K562 (cell line): ENCODE data around the gene TTLL11. TPM values are rescaled to one million over a fixed set of nuclear protein-coding genes. Genes with fewer than 3 reads are reported as not detected.

ENCODE experiments used
- CREM ChIP-seq: IDR thresholded peaks from 2 replicates; pipeline ENCODE4 v1.6.1; 2014; ENCODE audit warnings: antibody characterized with exemption, low read depth
- GATA2 ChIP-seq: sonication (generic); formaldehyde crosslinking; IDR thresholded peaks from 2 replicates; pipeline ENCODE4 v1.4.0; 2020; ENCODE audit warnings: mild to moderate bottlenecking, missing genetic modification reagents
- MEIS2 ChIP-seq: fragments of 450-650 bp; IDR thresholded peaks from 2 replicates; pipeline ENCODE4 v1.6.1; 2014; ENCODE audit warnings: mild to moderate bottlenecking; ENCODE audit not compliant: partially characterized antibody
- PCBP2 ChIP-seq: fragments of 200-400 bp; formaldehyde crosslinking; IDR thresholded peaks from 2 replicates; pipeline ENCODE4 v1.6.1; 2018; ENCODE audit warnings: low read length, low read depth, mild to moderate bottlenecking, moderate library complexity; ENCODE audit not compliant: poor library complexity, severe bottlenecking
- POLR3A ChIP-seq: IDR thresholded peaks from 2 replicates; pipeline ENCODE4 v1.6.1; 2011; ENCODE audit warnings: borderline replicate concordance, mild to moderate bottlenecking, moderate library complexity; ENCODE audit not compliant: insufficient read length, insufficient read depth; ENCODE audit errors: extremely low read depth
- RBM34 ChIP-seq: fragments of 200-400 bp; formaldehyde crosslinking; IDR thresholded peaks from 2 replicates; pipeline ENCODE4 v1.6.1; 2018; ENCODE audit warnings: low read length, borderline replicate concordance; ENCODE audit not compliant: insufficient read depth
- SMC3 ChIP-seq: conservative IDR thresholded peaks from 2 replicates; pipeline ENCODE4 v1.6.1; 2011; ENCODE audit warnings: low read depth, low read length, improper control_type of control experiment; ENCODE audit not compliant: insufficient read depth
- XRCC4 ChIP-seq: IDR thresholded peaks from one replicate; pipeline ENCODE4 v1.6.1; 2011; ENCODE audit not compliant: insufficient read depth, insufficient read length; ENCODE audit errors: extremely low read depth
- ZFP30 ChIP-seq: fragments of 250-450 bp; sonication (Bioruptor Pico); IDR thresholded peaks from 2 replicates; pipeline ENCODE4 v1.8.0; 2022; ENCODE audit warnings: moderate library complexity, mild to moderate bottlenecking, inconsistent platforms, borderline replicate concordance
- ZNF143 ChIP-seq: sonication (generic); formaldehyde crosslinking; IDR thresholded peaks from 2 replicates; pipeline ENCODE4 v1.9.0; 2022; ENCODE audit warnings: mild to moderate bottlenecking, missing genetic modification reagents
- polyA plus RNA-seq, 8 experiments: library from polyadenylated mRNA; depleted of rRNA in 4 of 8; stranded (reverse) in 5 of 8; unstranded in 3 of 8; fragments of >200 nt; fragmentation: Nextera tagmentation in 2 of 8; fragmentation: Illumina TruSeq in 1 of 8; extraction: Ambion mirVana in 2 of 8; extraction: Trizol in 1 of 8; gene quantifications; 2 replicates each; pipeline versions ENCODE4 v1.2.1 to v1.2.3, GENCODE V29; 2011 to 2014; ENCODE audit warnings: inconsistent platforms in 1 of 8, missing spikeins in 1 of 8
- total RNA-seq, 7 experiments: library from RNA; depleted of rRNA in 6 of 7; stranded (reverse); fragments of >200 nt in 6 of 7; fragmentation: Illumina TruSeq in 2 of 7; extraction: Trizol in 2 of 7; gene quantifications; 2 replicates each; pipeline versions ENCODE4 v1.2.1 to v1.2.3, GENCODE V29; 2011 to 2021; ENCODE audit warnings: low replicate concordance in 1 of 7
- TF ChIP-seq, protein P1 (sequence below), 3 experiments: IDR thresholded peaks in 2 of 3; conservative IDR thresholded peaks in 1 of 3; 2 replicates each; pipeline ENCODE4 v1.5.1; 2011 to 2012; ENCODE audit warnings: low read length in 3 of 3, mild to moderate bottlenecking in 3 of 3, control low read depth in 2 of 3, improper control_type of control experiment in 1 of 3, inconsistent platforms in 1 of 3, low read depth in 1 of 3, mixed read lengths in 1 of 3, moderate library complexity in 1 of 3; ENCODE audit not compliant: insufficient read depth in 2 of 3
- TF ChIP-seq, protein P2 (sequence below): fragments of 200-800 bp; sonication (Bioruptor generic); IDR thresholded peaks from 2 replicates; pipeline ENCODE4 v1.6.1; 2017; ENCODE audit warnings: missing genetic modification characterization, missing compliant biosample characterization
- TF ChIP-seq, protein P3 (sequence below): sonication (generic); formaldehyde crosslinking; IDR thresholded peaks from 2 replicates; pipeline ENCODE4 v1.8.0; 2022; ENCODE audit warnings: mild to moderate bottlenecking, missing genetic modification reagents
- TF ChIP-seq, protein P4 (sequence below): fragments of 450-650 bp; IDR thresholded peaks from 2 replicates; pipeline ENCODE4 v1.6.1; 2016

TTLL11 gene
- total and polyA plus RNA-seq, 9 of the 15 experiments (the other 6 are each of a cell fraction or from before 2014, with no cell fraction given) = 0.83 to 4.4 (median 2.7) TPM

DNA sequence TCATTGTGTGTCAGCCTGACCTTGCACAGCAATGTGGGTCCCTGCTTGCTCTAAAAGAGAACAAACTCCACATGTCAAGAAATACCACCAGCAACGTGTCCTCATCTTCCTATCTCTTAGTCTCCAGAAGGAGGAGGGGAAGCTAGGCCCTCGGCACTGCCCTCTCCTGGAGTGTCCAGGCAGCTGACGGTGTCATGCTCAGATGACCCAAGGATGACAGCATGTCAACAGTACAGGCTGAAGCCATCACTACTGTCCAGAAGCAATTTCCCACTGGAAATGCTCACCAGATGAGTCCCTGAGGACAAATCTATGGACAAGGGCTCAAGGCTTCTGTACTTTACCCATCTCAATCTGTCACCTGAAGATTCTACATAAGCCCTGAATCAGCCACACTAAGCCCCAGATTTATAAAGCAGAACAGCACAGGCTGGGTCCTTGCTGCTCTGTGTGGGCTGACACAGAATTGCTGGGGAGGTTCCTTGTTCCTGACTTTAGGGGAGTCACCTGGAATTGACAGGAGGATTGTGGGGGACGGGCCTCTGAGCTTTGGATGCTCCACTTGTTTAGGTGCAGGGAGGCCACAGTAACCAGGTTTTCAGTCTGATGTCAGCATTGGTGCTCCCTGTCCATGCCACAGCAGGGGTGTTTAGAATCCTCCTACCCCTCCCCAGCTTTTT is 231.5 kb downstream of the TTLL11 start (continued):
- no peak for TF ChIP-seq PCBP2
- peak; percentile 32 for TF ChIP-seq MEIS2
- TF ChIP-seq, protein P1, sequence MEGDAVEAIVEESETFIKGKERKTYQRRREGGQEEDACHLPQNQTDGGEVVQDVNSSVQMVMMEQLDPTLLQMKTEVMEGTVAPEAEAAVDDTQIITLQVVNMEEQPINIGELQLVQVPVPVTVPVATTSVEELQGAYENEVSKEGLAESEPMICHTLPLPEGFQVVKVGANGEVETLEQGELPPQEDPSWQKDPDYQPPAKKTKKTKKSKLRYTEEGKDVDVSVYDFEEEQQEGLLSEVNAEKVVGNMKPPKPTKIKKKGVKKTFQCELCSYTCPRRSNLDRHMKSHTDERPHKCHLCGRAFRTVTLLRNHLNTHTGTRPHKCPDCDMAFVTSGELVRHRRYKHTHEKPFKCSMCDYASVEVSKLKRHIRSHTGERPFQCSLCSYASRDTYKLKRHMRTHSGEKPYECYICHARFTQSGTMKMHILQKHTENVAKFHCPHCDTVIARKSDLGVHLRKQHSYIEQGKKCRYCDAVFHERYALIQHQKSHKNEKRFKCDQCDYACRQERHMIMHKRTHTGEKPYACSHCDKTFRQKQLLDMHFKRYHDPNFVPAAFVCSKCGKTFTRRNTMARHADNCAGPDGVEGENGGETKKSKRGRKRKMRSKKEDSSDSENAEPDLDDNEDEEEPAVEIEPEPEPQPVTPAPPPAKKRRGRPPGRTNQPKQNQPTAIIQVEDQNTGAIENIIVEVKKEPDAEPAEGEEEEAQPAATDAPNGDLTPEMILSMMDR (IDR thresholded peaks at IDR 0.05 in 2 of 3, conservative IDR thresholded peaks at IDR 0.05 in 1 of 3; ENCODE audit: insufficient read depth in 2 of 3, low read depth in 1 of 3, low read length in 3 of 3) = peak; percentile 75 to 84 (median 77)
- TF ChIP-seq RBM34 = no peak
- peak; percentile 61 for TF ChIP-seq SMC3
- TF ChIP-seq, protein P2, sequence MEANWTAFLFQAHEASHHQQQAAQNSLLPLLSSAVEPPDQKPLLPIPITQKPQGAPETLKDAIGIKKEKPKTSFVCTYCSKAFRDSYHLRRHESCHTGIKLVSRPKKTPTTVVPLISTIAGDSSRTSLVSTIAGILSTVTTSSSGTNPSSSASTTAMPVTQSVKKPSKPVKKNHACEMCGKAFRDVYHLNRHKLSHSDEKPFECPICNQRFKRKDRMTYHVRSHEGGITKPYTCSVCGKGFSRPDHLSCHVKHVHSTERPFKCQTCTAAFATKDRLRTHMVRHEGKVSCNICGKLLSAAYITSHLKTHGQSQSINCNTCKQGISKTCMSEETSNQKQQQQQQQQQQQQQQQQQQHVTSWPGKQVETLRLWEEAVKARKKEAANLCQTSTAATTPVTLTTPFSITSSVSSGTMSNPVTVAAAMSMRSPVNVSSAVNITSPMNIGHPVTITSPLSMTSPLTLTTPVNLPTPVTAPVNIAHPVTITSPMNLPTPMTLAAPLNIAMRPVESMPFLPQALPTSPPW (CRISPR knock-in tag) = peak; percentile 16; the same call in 1 of the 2 replicates
- no peak for TF ChIP-seq ZFP30 (CRISPR knock-in tag)
- no peak for TF ChIP-seq ZNF143
- TF ChIP-seq, protein P3, sequence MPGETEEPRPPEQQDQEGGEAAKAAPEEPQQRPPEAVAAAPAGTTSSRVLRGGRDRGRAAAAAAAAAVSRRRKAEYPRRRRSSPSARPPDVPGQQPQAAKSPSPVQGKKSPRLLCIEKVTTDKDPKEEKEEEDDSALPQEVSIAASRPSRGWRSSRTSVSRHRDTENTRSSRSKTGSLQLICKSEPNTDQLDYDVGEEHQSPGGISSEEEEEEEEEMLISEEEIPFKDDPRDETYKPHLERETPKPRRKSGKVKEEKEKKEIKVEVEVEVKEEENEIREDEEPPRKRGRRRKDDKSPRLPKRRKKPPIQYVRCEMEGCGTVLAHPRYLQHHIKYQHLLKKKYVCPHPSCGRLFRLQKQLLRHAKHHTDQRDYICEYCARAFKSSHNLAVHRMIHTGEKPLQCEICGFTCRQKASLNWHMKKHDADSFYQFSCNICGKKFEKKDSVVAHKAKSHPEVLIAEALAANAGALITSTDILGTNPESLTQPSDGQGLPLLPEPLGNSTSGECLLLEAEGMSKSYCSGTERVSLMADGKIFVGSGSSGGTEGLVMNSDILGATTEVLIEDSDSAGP (CRISPR knock-in tag) = no peak
- TF ChIP-seq POLR3A = no peak
- TF ChIP-seq GATA2 (CRISPR knock-in tag) = peak; percentile 47; the same call in 1 of the 2 replicates
- TF ChIP-seq, protein P4, sequence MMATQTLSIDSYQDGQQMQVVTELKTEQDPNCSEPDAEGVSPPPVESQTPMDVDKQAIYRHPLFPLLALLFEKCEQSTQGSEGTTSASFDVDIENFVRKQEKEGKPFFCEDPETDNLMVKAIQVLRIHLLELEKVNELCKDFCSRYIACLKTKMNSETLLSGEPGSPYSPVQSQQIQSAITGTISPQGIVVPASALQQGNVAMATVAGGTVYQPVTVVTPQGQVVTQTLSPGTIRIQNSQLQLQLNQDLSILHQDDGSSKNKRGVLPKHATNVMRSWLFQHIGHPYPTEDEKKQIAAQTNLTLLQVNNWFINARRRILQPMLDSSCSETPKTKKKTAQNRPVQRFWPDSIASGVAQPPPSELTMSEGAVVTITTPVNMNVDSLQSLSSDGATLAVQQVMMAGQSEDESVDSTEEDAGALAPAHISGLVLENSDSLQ = peak; percentile 49; the same call in 1 of the 2 replicates
- TF ChIP-seq CREM = peak; percentile 64
- TF ChIP-seq XRCC4 = no peak
- TF ChIP-seq, all 486 proteins: peak for 9
